Measurements from ENCODE around the gene ATP8A2.

Gene ATP8A2

GRCh38 chr13:25857830-25858229 lies 486.1 kb downstream of the ATP8A2 start:
- ChIA-PET CTCF (interaction anchor here (1.0 to 1.1 kb wide), 2 partner anchors 11 to 23 kb away, joined by 3 read pairs; no protein-coding TSS in a partner anchor), POLR2A (no interaction called here)
- DNase-seq (ENCODE audit: extremely low spot score) = no peak
- no peak for TF ChIP-seq CTCF (IDR thresholded peaks at IDR 0.05; ENCODE audit: control extremely low read depth, extremely low read depth, low read depth, missing control alignments)

- CTCF ChIA-PET = no interaction called here
- DNase-seq (ENCODE audit: extremely low spot score) = no peak
- POLR2A ChIA-PET = no interaction called here
- no peak for TF ChIP-seq CTCF (IDR thresholded peaks at IDR 0.05; ENCODE audit: control extremely low read depth, extremely low read depth, low read depth, missing control alignments)
Observed at GRCh38 chr13:25859528-25859927, 487.8 kb downstream of the ATP8A2 start.

GRCh38 chr13:25860265-25860664 lies 488.5 kb downstream of the ATP8A2 start:
- no peak for DNase-seq (ENCODE audit: extremely low spot score)
- ChIA-PET POLR2A (no interaction called here), CTCF (interaction anchor here (1.1 kb wide), 1 partner anchor 31 kb away, joined by 3 read pairs; no protein-coding TSS in a partner anchor)
- TF ChIP-seq CTCF (IDR thresholded peaks at IDR 0.05; ENCODE audit: control extremely low read depth, extremely low read depth, low read depth, missing control alignments) = no peak

- no peak for DNase-seq (ENCODE audit: extremely low spot score)
- ChIA-PET CTCF (interaction anchor here (1.1 kb wide), 1 partner anchor 32 kb away, joined by 3 read pairs; no protein-coding TSS in a partner anchor), POLR2A (no interaction called here)
- no peak for TF ChIP-seq CTCF (IDR thresholded peaks at IDR 0.05; ENCODE audit: control extremely low read depth, extremely low read depth, low read depth, missing control alignments)
Observed at GRCh38 chr13:25860862-25861261, 489.1 kb downstream of the ATP8A2 start.

GRCh38 chr13:25862156-25862555 lies 490.4 kb downstream of the ATP8A2 start:
- ChIA-PET CTCF (interaction anchor here (1.0 kb wide), 1 partner anchor 38 kb away, joined by 3 read pairs; no protein-coding TSS in a partner anchor), POLR2A (no interaction called here)
- no peak for DNase-seq (ENCODE audit: extremely low spot score)
- no peak for TF ChIP-seq CTCF (IDR thresholded peaks at IDR 0.05; ENCODE audit: control extremely low read depth, extremely low read depth, low read depth, missing control alignments)

GRCh38 chr13:25864116-25864515 lies 492.3 kb downstream of the ATP8A2 start:
- ChIA-PET POLR2A (no interaction called here), CTCF (interaction anchor here (1.0 kb wide), 1 partner anchor 25 kb away, joined by 3 read pairs; no protein-coding TSS in a partner anchor)
- no peak for DNase-seq (ENCODE audit: extremely low spot score)
- no peak for TF ChIP-seq CTCF (IDR thresholded peaks at IDR 0.05; ENCODE audit: control extremely low read depth, extremely low read depth, low read depth, missing control alignments)
